GM19238 (cell line): ENCODE measurements around the gene TXN2.
A peak's percentile ranks its signal among the peaks of the same experiment; 100 is the strongest.

ENCODE experiments used
- DNase-seq: peaks from one replicate; pipeline ENCODE4 v3.0.0; 2011; ENCODE audit warnings: low spot score; ENCODE audit not compliant: insufficient read length

The TXN2 gene

GRCh38 chr22:36486619-36487384 lies 5.4 kb upstream of the TXN2 start:
- no peak for DNase-seq

- no peak for DNase-seq
Measured at GRCh38 chr22:36480941-36481392, 473 bp downstream of the TXN2 start.

- no peak for DNase-seq
Measured at GRCh38 chr22:36478966-36479365, 2.5 kb downstream of the TXN2 start.

GRCh38 chr22:36475341-36475740 lies 6.1 kb downstream of the TXN2 start:
- DNase-seq: no peak

GRCh38 chr22:36472689-36473088 lies 8.8 kb downstream of the TXN2 start:
- DNase-seq: no peak

- DNase-seq: no peak
Measured at GRCh38 chr22:36471341-36471821, 10.1 kb downstream of the TXN2 start.

GRCh38 chr22:36470994-36471331 lies 10.5 kb downstream of the TXN2 start:
- DNase-seq: no peak

- DNase-seq: peak; percentile 86
Measured at GRCh38 chr22:36470162-36470993, 11.1 kb downstream of the TXN2 start.

GRCh38 chr22:36469094-36469710 lies 12.2 kb downstream of the TXN2 start:
- DNase-seq: no peak

GRCh38 chr22:36467946-36468345 lies 13.5 kb downstream of the TXN2 start:
- DNase-seq: no peak

- DNase-seq: no peak
Measured at GRCh38 chr22:36467042-36467810, 14.2 kb downstream of the TXN2 start.

- no peak for DNase-seq
Measured at GRCh38 chr22:36466258-36466657, 15.2 kb downstream of the TXN2 start.

GRCh38 chr22:36465232-36466021 lies 16.0 kb downstream of the TXN2 start:
- no peak for DNase-seq

GRCh38 chr22:36464715-36465231 lies 16.7 kb downstream of the TXN2 start:
- no peak for DNase-seq

GRCh38 chr22:36463783-36464184 lies 17.7 kb downstream of the TXN2 start:
- no peak for DNase-seq

GRCh38 chr22:36461665-36462649 lies 19.5 kb downstream of the TXN2 start:
- no peak for DNase-seq

GRCh38 chr22:36460202-36460601 lies 21.2 kb downstream of the TXN2 start:
- no peak for DNase-seq

GRCh38 chr22:36457688-36458450 lies 23.6 kb downstream of the TXN2 start:
- DNase-seq: no peak
